Ishikawa (cell line): Measurements from ENCODE around the gene PRKN.

Experiments used
- EGR1 ChIP-seq: IDR thresholded peaks from 2 replicates; pipeline ENCODE4 v1.6.1; 2012
- RAD21 ChIP-seq: IDR thresholded peaks from 2 replicates; pipeline ENCODE4 v1.6.1; 2012; ENCODE audit warnings: low read depth
- REST ChIP-seq: IDR thresholded peaks from 2 replicates; pipeline ENCODE4 v1.6.1; 2012; ENCODE audit warnings: low read depth, mild to moderate bottlenecking
- TAF1 ChIP-seq: IDR thresholded peaks from 2 replicates; pipeline ENCODE4 v1.6.1; 2012; ENCODE audit warnings: low read depth, mild to moderate bottlenecking
- USF1 ChIP-seq: IDR thresholded peaks from 2 replicates; pipeline ENCODE4 v1.6.1; 2012

DNA sequence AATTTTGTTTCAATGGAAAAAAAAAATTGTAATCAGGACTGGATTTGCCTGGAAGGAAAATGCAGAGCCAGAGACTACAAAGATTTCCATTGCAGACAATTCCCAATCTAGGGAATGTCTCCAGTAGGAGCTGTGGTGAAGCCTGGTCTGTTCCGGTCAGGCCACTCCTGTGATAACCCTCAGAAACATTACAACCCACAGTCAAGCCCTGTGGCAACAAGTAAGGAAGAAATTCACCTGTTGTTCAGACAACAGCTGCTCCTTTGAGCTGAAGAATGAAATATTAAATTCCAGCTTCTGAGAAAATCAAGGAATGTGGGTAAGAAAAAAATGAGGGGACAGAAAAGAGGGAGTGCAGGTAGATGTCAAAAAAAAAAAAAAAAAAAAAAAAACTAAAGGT is 8.0 kb downstream of the PRKN start:
- TF ChIP-seq EGR1 (no peak), RAD21 (no peak), REST (no peak), USF1 (no peak), TAF1 (no peak)
